Neural cell (in vitro differentiated cells): ENCODE results near the gene KLHL6. TPM values are rescaled to one million over a fixed set of nuclear protein-coding genes. Genes with fewer than 3 reads are reported as not detected.

Experiments used
- H2AFZ ChIP-seq: fragments of 200-600, 300-800 bp; sonication (generic), shearing (Covaris generic); 2 replicates; pipeline ENCODE4 v1.6.0; 2014; ENCODE audit warnings: low read depth, mild to moderate bottlenecking, antibody characterized with exemption, low read length, moderate library complexity
- H3F3A ChIP-seq: fragments of 200-600 bp; shearing (Covaris generic); 2 replicates; pipeline ENCODE4 v1.6.1; 2016; ENCODE audit warnings: mild to moderate bottlenecking, moderate library complexity, mixed read lengths, antibody characterized with exemption, low read length; ENCODE audit not compliant: insufficient read depth, poor library complexity, severe bottlenecking
- H3K27ac ChIP-seq: fragments of 200-600, 300-800 bp; sonication (generic), shearing (Covaris generic); 2 replicates; pipeline ENCODE4 v1.5.1; 2014; ENCODE audit warnings: mild to moderate bottlenecking, low read length, moderate library complexity
- H3K27me3 ChIP-seq: fragments of 300-800, 200-600 bp; sonication (generic), shearing (Covaris generic); 2 replicates; pipeline ENCODE4 v1.6.0; 2014; ENCODE audit warnings: mild to moderate bottlenecking, low read depth, low read length, moderate library complexity; ENCODE audit not compliant: insufficient read depth
- H3K36me3 ChIP-seq: fragments of 300-800, 200-600 bp; sonication (generic), shearing (Covaris generic); 2 replicates; pipeline ENCODE4 v1.5.1; 2014; ENCODE audit warnings: mild to moderate bottlenecking, antibody characterized with exemption, low read length, moderate library complexity; ENCODE audit not compliant: insufficient read depth
- H3K4me2 ChIP-seq: fragments of 300-800, 200-600 bp; sonication (generic), shearing (Covaris generic); 2 replicates; pipeline ENCODE4 v1.6.0; 2014; ENCODE audit warnings: mild to moderate bottlenecking, low read length
- H3K4me3 ChIP-seq: fragments of 300-800, 200-600 bp; sonication (generic), shearing (Covaris generic); 2 replicates; pipeline ENCODE4 v1.5.1; 2014; ENCODE audit warnings: mild to moderate bottlenecking, low read length, moderate library complexity
- H3K79me2 ChIP-seq: fragments of 200-600 bp; shearing (Covaris generic); replicated peaks from 2 replicates; pipeline ENCODE4 v1.6.0; 2014; ENCODE audit warnings: mild to moderate bottlenecking, low read length, moderate library complexity; ENCODE audit not compliant: insufficient read depth
- H3K9ac ChIP-seq: fragments of 300-800, 200-600 bp; sonication (generic), shearing (Covaris generic); 2 replicates; pipeline ENCODE4 v1.6.1; 2016; ENCODE audit warnings: mild to moderate bottlenecking, low read length, mixed read lengths
- H3K9me2 ChIP-seq: fragments of 200-600 bp; shearing (Covaris generic); 2 replicates; pipeline ENCODE4 v1.6.1; 2016; ENCODE audit warnings: mild to moderate bottlenecking, low read length, mixed read lengths; ENCODE audit not compliant: insufficient read depth
- H3K9me3 ChIP-seq: fragments of 200-600, 300-800 bp; sonication (generic), shearing (Covaris generic); 2 replicates; pipeline ENCODE4 v1.6.1; 2016; ENCODE audit warnings: mild to moderate bottlenecking, mixed run types, low read length, moderate library complexity, mixed read lengths
- H4K20me1 ChIP-seq: fragments of 200-600 bp; shearing (Covaris generic); 2 replicates; pipeline ENCODE4 v1.6.1; 2016; ENCODE audit warnings: mild to moderate bottlenecking, mixed run types; ENCODE audit not compliant: insufficient read depth
- CTCF ChIP-seq: fragments of 450-650 bp; IDR thresholded peaks from 2 replicates; pipeline ENCODE4 v1.5.1; 2014; ENCODE audit warnings: antibody characterized with exemption, mild to moderate bottlenecking, moderate library complexity; ENCODE audit not compliant: poor library complexity, severe bottlenecking
- EP300 ChIP-seq: fragments of 450-650 bp; conservative IDR thresholded peaks from 2 replicates; pipeline ENCODE4 v1.6.1; 2014; ENCODE audit warnings: antibody characterized with exemption, mild to moderate bottlenecking, moderate library complexity; ENCODE audit not compliant: poor library complexity, severe bottlenecking
- EZH2 ChIP-seq: fragments of 200-600, 300-800 bp; shearing (Covaris generic), sonication (generic); IDR thresholded peaks from 2 replicates; pipeline ENCODE4 v1.6.1; 2014; ENCODE audit warnings: antibody characterized with exemption, low read length, borderline replicate concordance, mild to moderate bottlenecking; ENCODE audit not compliant: insufficient read depth, poor library complexity, severe bottlenecking
- MXI1 ChIP-seq: fragments of 450-650 bp; conservative IDR thresholded peaks from 2 replicates; pipeline ENCODE4 v1.6.1; 2014; ENCODE audit warnings: antibody characterized with exemption, mild to moderate bottlenecking; ENCODE audit not compliant: poor library complexity, severe bottlenecking
- POLR2AphosphoS5 ChIP-seq: IDR thresholded peaks from 2 replicates; pipeline ENCODE4 v1.6.1; 2012
- RAD21 ChIP-seq: fragments of 450-650 bp; conservative IDR thresholded peaks from 2 replicates; pipeline ENCODE4 v1.6.1; 2014; ENCODE audit warnings: antibody characterized with exemption, mild to moderate bottlenecking, moderate library complexity
- REST ChIP-seq: IDR thresholded peaks from 2 replicates; pipeline ENCODE4 v1.6.1; 2012; ENCODE audit warnings: borderline replicate concordance
- SMC3 ChIP-seq: fragments of 450-650 bp; conservative IDR thresholded peaks from 2 replicates; pipeline ENCODE4 v1.6.1; 2014; ENCODE audit warnings: antibody characterized with exemption, mild to moderate bottlenecking, moderate library complexity; ENCODE audit not compliant: poor library complexity
- TAF1 ChIP-seq: IDR thresholded peaks from 2 replicates; pipeline ENCODE4 v1.6.1; 2012; ENCODE audit warnings: low read depth
- polyA minus RNA-seq: library from RNA; depleted of rRNA, polyadenylated mRNA; stranded (reverse); fragments of >200 nt; gene quantifications from 2 replicates; pipeline ENCODE4 v1.2.3, GENCODE V29; 2014
- polyA plus RNA-seq: library from polyadenylated mRNA; depleted of rRNA; stranded (reverse); fragments of >200 nt; gene quantifications from 2 replicates; pipeline ENCODE4 v1.2.3, GENCODE V29; 2014

KLHL6 gene
- not detected in 2 replicates for polyA plus RNA-seq
- polyA minus RNA-seq, result not detected in 2 replicates

GRCh38 chr3:183555541-183556081 is at the start of gene KLHL6:
Gene KLHL6 (minus strand): TSS chr3:183555706. CDS start chr3:183555653, 53 bp downstream.
- Histone ChIP-seq H3K9ac (no peak within 1 kb of the TSS), H2AFZ (no peak within 1 kb of the TSS), H3K9me3 (no peaks in the 10 kb centered on the region), H3K36me3 (no peaks in the 10 kb centered on the region), H3K9me2 (no peaks in the 10 kb centered on the region), H3K27me3 (no peaks in the 10 kb centered on the region), H3K4me2 (no peak within 1 kb of the TSS), H3F3A (no peaks in the 10 kb centered on the region), H3K4me3 (peak within 1 kb of the TSS; percentile 17), H4K20me1 (no peaks in the 10 kb centered on the region), H3K79me2 (no peaks in the 10 kb centered on the region), H3K27ac (peak within 1 kb of the TSS; percentile 33)
- TF ChIP-seq EZH2 (no peak), POLR2AphosphoS5 (no peak), SMC3 (no peak), EP300 (no peak), RAD21 (no peak), MXI1 (no peak), REST (no peak), CTCF (no peak), TAF1 (no peak)

DNA sequence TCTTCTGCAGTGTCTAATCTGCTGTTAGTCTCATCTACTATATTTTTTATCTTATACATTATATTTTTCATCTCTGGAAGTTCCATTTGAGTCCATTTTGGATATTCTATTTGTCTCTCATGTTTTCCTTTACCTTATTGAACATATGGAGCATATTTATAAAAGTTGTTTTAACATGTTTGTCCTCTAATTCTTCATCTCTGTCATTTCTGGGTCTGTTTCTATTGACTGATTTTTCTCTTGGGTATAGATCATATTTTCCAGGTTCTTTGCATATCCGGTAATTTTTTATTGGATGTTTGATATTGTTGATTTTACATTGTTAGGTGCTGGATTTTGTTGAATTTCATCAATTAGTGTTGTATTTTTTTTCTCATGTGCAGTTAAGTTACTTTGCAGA is 42.5 kb upstream of the KLHL6 start:
- Histone ChIP-seq H3K9me2 (no peaks in the 10 kb centered on the region), H3K9me3 (no peaks in the 10 kb centered on the region), H3K27me3 (no peaks in the 10 kb centered on the region)

More for the DNA sequence above, 42.5 kb upstream of the KLHL6 start:
- Histone ChIP-seq H3K79me2 (no peaks in the 10 kb centered on the region), H3F3A (no peaks in the 10 kb centered on the region), H3K36me3 (no peaks in the 10 kb centered on the region), H3K9ac (no peak overlapping the region), H3K4me2 (no peak overlapping the region), H2AFZ (no peak overlapping the region), H4K20me1 (no peaks in the 10 kb centered on the region), H3K27ac (no peak overlapping the region), H3K4me3 (no peak overlapping the region)
- no peak for TF ChIP-seq RAD21
- TF ChIP-seq TAF1, result no peak
- no peak for TF ChIP-seq MXI1
- no peak for TF ChIP-seq POLR2AphosphoS5
- no peak for TF ChIP-seq CTCF
- TF ChIP-seq SMC3, result no peak
- TF ChIP-seq EZH2, result no peak
- no peak for TF ChIP-seq EP300
- TF ChIP-seq REST, result no peak
